CD4-positive, alpha-beta memory T cell (primary cell): Measurements from ENCODE around the gene TMIE. TPM values are rescaled to one million over a fixed set of nuclear protein-coding genes. Genes with fewer than 3 reads are reported as not detected.

Source experiments
- CTCF ChIA-PET: fragments of 350-600 bp; sonication (Branson Sonifier 250); formaldehyde crosslinking; loops from one replicate; lab custom pipeline; 2021; ENCODE audit warnings: inconsistent platforms; ENCODE audit not compliant: partially characterized antibody; lab: Charles Lee
- POLR2A ChIA-PET: fragments of 350-600 bp; sonication (Branson Sonifier 250); formaldehyde crosslinking; loops from one replicate; lab custom pipeline; 2021; ENCODE audit not compliant: partially characterized antibody; lab: Charles Lee
- DNase-seq, 5 donors: peaks; one replicate each; pipeline versions ENCODE4 v3.0.0 to v3.0.0-alpha.2; 2020 to 2022; ENCODE audit warnings: mixed read lengths in 1 of 5
- H3K27ac ChIP-seq: one replicate; pipeline ENCODE4 v1.7.0; 2013; ENCODE audit warnings: low read depth, low read length
- H3K27me3 ChIP-seq: 2 replicates; pipeline ENCODE4 v1.7.0; 2013; ENCODE audit warnings: mild to moderate bottlenecking, low read length, moderate library complexity; ENCODE audit not compliant: insufficient read depth
- H3K36me3 ChIP-seq: 2 replicates; pipeline ENCODE4 v1.7.0; 2013; ENCODE audit warnings: mild to moderate bottlenecking, low read length, moderate library complexity; ENCODE audit not compliant: insufficient read depth
- H3K4me1 ChIP-seq: 2 replicates; pipeline ENCODE4 v1.7.0; 2013; ENCODE audit warnings: mild to moderate bottlenecking, low read length, moderate library complexity; ENCODE audit not compliant: insufficient read depth
- H3K4me3 ChIP-seq, 2 donors: one replicate each; pipeline ENCODE4 v1.7.0; 2013; ENCODE audit warnings: low read length in 2 of 2, mild to moderate bottlenecking in 1 of 2
- H3K9me3 ChIP-seq, 2 donors: one replicate each; pipeline ENCODE4 v1.7.0; 2013; ENCODE audit warnings: low read length in 2 of 2, control low read depth in 1 of 2; ENCODE audit not compliant: control insufficient read depth in 1 of 2
- H3K27ac Mint-ChIP-seq, 7 donors: one replicate each; pipeline ENCODE4 v1.8.0; 2020 to 2021; ENCODE audit warnings: mixed read lengths in 7 of 7, mild to moderate bottlenecking in 6 of 7, inconsistent platforms in 3 of 7, moderate library complexity in 3 of 7
- H3K27me3 Mint-ChIP-seq, 2 donors: one replicate each; pipeline ENCODE4 v1.8.0; 2020 to 2021; ENCODE audit warnings: mixed read lengths in 2 of 2
- H3K36me3 Mint-ChIP-seq, 2 donors: one replicate each; pipeline ENCODE4 v1.8.0; 2020 to 2021; ENCODE audit warnings: mixed read lengths in 2 of 2, inconsistent platforms in 1 of 2, mild to moderate bottlenecking in 1 of 2
- H3K4me1 Mint-ChIP-seq, 4 donors: one replicate each; pipeline ENCODE4 v1.8.0; 2020 to 2021; ENCODE audit warnings: mixed read lengths in 4 of 4, mild to moderate bottlenecking in 1 of 4
- H3K4me3 Mint-ChIP-seq, 8 donors: one replicate each; pipeline ENCODE4 v1.8.0; 2020 to 2021; ENCODE audit warnings: mixed read lengths in 8 of 8, mild to moderate bottlenecking in 7 of 8, moderate library complexity in 6 of 8, inconsistent platforms in 3 of 8
- H3K9me3 Mint-ChIP-seq, 8 donors: one replicate each; pipeline ENCODE4 v1.8.0; 2020 to 2021; ENCODE audit warnings: mixed read lengths in 8 of 8, mild to moderate bottlenecking in 5 of 8, inconsistent platforms in 3 of 8, moderate library complexity in 1 of 8
- intact Hi-C: fragments of 100-400 bp; cut with micrococcal nuclease; formaldehyde crosslinking; loops from one replicate; pipeline ENCODE4 v1.15.1; 2023
- polyA plus RNA-seq, 2 donors: library from polyadenylated mRNA; unstranded; fragments of 300-500 nt; fragmentation: Illumina TruSeq; gene quantifications; one replicate each; pipeline ENCODE4 v1.2.3, GENCODE V29; 2021
- total RNA-seq, 2 experiments: library from RNA; stranded (reverse); gene quantifications; one replicate each; pipeline ENCODE4 v1.2.3, GENCODE V29; 2021

TMIE gene
- total and polyA plus RNA-seq, 4 experiments from 2014 or later, result 0.70 to 3.3 (median 2.7) TPM

DNA sequence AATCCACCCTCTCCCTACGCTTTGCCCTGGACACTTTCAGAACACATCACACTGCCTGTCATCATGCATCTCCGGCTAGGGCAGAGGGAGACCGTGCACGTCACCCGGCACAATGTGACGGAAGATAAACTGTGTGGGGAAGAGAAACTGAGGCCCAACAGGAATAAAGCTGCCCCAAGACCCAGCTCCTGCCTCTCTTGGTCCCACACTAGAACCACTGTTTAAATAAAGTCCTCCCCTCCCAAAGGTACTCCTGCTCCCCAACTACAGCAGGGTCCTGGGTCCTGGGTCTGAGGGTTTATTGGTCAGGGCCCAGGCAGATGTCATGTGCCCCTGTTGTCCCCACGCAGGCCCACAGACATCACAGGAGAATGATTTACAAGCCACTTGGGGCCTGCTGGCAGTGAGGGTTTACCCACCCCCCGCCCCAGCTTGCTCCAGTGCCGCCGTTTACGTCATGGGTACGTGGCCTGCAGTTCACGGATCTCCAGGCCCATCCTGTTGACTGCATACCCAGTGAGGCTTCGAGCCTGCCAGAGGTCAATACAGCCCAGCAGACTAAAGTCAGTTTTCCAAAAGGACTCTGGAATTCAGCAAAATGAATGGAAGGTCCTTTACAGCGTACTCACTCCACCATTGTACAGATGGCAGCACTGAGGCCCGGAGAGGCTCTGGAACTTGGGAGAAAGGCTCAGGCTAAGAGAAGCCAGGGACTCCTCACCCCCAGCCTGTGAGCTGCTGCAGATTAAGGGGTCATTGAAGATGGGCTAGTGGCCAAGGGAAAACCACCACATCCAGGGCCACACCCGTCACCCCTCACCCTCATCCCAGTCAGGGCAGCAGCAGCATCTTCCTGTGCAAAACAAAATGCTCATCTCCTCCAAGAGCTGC is 30.9 kb upstream of the TMIE start:
- H3K4me1 Mint-ChIP-seq, result peaks cover 0 to 3% (median under 1%) of the 10 kb centered on the region in 4 donors
- intact Hi-C loops, result no loop called here
- H3K4me3 ChIP-seq, result no peak overlapping the region
- no peaks in the 10 kb centered on the region for H3K4me1 ChIP-seq
- peaks cover 11% of the 10 kb centered on the region in 2 donors for H3K36me3 Mint-ChIP-seq
- ChIA-PET POLR2A (no interaction called here), CTCF (no interaction called here)
- no peaks in the 10 kb centered on the region for H3K27me3 ChIP-seq
- no peaks in the 10 kb centered on the region for H3K9me3 Mint-ChIP-seq
- H3K36me3 ChIP-seq, result no peaks in the 10 kb centered on the region
- H3K27me3 Mint-ChIP-seq, result no peaks in the 10 kb centered on the region
- no peak overlapping the region for H3K27ac ChIP-seq
- no peak for DNase-seq
- no peaks in the 10 kb centered on the region for H3K9me3 ChIP-seq
- H3K4me3 Mint-ChIP-seq, result no peak overlapping the region
- H3K27ac Mint-ChIP-seq, result peak overlapping the region in 1 of 7 donors; percentile 57

- POLR2A ChIA-PET, result no interaction called here
- Mint-ChIP-seq H3K36me3 (peaks cover 11% of the 10 kb centered on the region in 2 donors), H3K4me3 (no peak overlapping the region), H3K4me1 (peaks cover 0 to 3% (median under 1%) of the 10 kb centered on the region in 4 donors), H3K9me3 (no peaks in the 10 kb centered on the region), H3K27me3 (no peaks in the 10 kb centered on the region), H3K27ac (peak overlapping the region in 3 of 7 donors; percentile 7 to 62 (median 48))
- intact Hi-C loops, result no loop called here
- no peaks in the 10 kb centered on the region for H3K4me1 ChIP-seq
- H3K36me3 ChIP-seq, result no peaks in the 10 kb centered on the region
- no peak overlapping the region for H3K4me3 ChIP-seq
- DNase-seq, result no peak
- CTCF ChIA-PET, result interaction anchor here (1.2 kb wide), 1 partner anchor 41 kb away, joined by 3 read pairs; no protein-coding TSS in a partner anchor
- no peak overlapping the region for H3K27ac ChIP-seq
- no peaks in the 10 kb centered on the region for H3K27me3 ChIP-seq
- H3K9me3 ChIP-seq, result no peaks in the 10 kb centered on the region
Observed at GRCh38 chr3:46670891-46671427, 30.2 kb upstream of the TMIE start.

GRCh38 chr3:46671541-46672348 is 29.4 kb upstream of the TMIE start:
- Mint-ChIP-seq H3K4me1 (peaks cover 0 to 2% (median under 1%) of the 10 kb centered on the region in 4 donors), H3K36me3 (peaks cover 11% of the 10 kb centered on the region in 2 donors), H3K4me3 (no peak overlapping the region), H3K9me3 (no peaks in the 10 kb centered on the region), H3K27me3 (no peaks in the 10 kb centered on the region), H3K27ac (peak overlapping the region in 3 of 7 donors; percentile 12 to 77 (median 62))
- H3K9me3 ChIP-seq, result no peaks in the 10 kb centered on the region
- POLR2A ChIA-PET, result no interaction called here
- no peak overlapping the region for H3K27ac ChIP-seq
- H3K27me3 ChIP-seq, result no peaks in the 10 kb centered on the region
- no peaks in the 10 kb centered on the region for H3K4me1 ChIP-seq
- H3K4me3 ChIP-seq, result no peak overlapping the region
- CTCF ChIA-PET, result interaction anchor here (1.2 kb wide), 1 partner anchor 42 kb away, joined by 3 read pairs; no protein-coding TSS in a partner anchor
- no peaks in the 10 kb centered on the region for H3K36me3 ChIP-seq
- intact Hi-C loops, result no loop called here
- no peak for DNase-seq

GRCh38 chr3:46672349-46672695 is 28.9 kb upstream of the TMIE start:
- Histone ChIP-seq H3K4me1 (no peaks in the 10 kb centered on the region), H3K4me3 (no peak overlapping the region), H3K9me3 (no peaks in the 10 kb centered on the region), H3K27me3 (no peaks in the 10 kb centered on the region), H3K27ac (no peak overlapping the region), H3K36me3 (no peaks in the 10 kb centered on the region)
- Mint-ChIP-seq H3K27ac (no peak overlapping the region), H3K9me3 (no peaks in the 10 kb centered on the region), H3K27me3 (no peaks in the 10 kb centered on the region), H3K4me1 (peaks cover 0 to 2% (median 0%) of the 10 kb centered on the region in 4 donors), H3K4me3 (no peak overlapping the region), H3K36me3 (peaks cover 11% of the 10 kb centered on the region in 2 donors)
- CTCF ChIA-PET, result interaction anchor here (1.2 kb wide), 1 partner anchor 42 kb away, joined by 3 read pairs; no protein-coding TSS in a partner anchor
- intact Hi-C loops, result no loop called here
- no peak for DNase-seq
- POLR2A ChIA-PET, result no interaction called here

DNA sequence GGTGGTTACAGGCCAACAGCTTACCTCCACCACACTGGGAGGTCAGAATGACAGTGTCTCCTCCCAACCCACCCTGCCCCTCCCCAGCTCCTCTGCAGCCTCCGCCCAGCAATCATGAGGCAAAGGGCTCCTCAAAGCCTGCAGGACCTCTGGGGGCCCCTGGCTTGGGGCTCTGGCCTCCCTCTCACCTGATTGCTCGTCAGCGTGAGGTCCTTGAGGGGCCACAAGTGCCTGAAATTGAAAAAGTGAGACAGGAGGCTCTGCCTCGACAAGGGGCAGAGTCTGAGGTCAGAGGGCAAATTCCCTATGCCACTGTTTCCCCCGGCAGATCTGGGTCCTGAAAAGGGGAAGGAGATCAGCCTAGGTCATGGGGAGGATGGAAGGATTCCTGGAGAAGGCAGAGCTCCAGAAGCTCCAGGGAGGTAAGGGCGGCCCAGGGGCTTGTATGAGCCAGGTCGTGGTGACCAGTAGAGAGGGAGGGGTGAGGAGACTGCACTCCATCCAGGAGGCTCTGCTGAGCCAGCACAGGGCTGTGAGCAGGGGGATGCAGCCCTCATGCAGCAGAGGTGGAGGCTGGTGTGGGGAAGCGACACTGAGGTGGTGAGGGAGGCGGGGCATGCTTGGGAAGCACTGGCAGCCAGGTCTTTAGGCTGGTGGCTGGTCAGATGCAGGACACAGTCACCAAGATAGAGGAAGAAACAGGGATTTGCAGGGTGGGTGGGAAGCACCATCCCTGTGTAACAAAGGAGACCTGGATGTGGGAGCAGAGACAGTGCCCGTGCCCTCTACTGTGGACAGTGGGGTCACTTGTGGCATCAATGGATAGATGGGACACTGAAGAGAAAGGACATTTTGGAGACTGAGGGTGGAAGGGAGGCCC is 27.8 kb upstream of the TMIE start:
- no peaks in the 10 kb centered on the region for H3K9me3 Mint-ChIP-seq
- H3K27me3 ChIP-seq, result no peaks in the 10 kb centered on the region
- H3K4me3 ChIP-seq, result no peak overlapping the region
- H3K27ac Mint-ChIP-seq, result peak overlapping the region in 2 of 7 donors; percentile 32 to 62
- no peak for DNase-seq
- no peaks in the 10 kb centered on the region for H3K9me3 ChIP-seq
- POLR2A ChIA-PET, result no interaction called here
- no peak overlapping the region for H3K27ac ChIP-seq
- no peaks in the 10 kb centered on the region for H3K4me1 ChIP-seq
- CTCF ChIA-PET, result interaction anchor here (0.9 kb wide), 1 partner anchor 185 kb away, joined by 3 read pairs; no protein-coding TSS in a partner anchor
- H3K36me3 Mint-ChIP-seq, result peaks cover 11% of the 10 kb centered on the region in 2 donors
- no peaks in the 10 kb centered on the region for H3K27me3 Mint-ChIP-seq
- intact Hi-C loops, result no loop called here
- H3K36me3 ChIP-seq, result no peaks in the 10 kb centered on the region
- H3K4me1 Mint-ChIP-seq, result peaks cover 0 to 2% (median 0%) of the 10 kb centered on the region in 4 donors
- no peak overlapping the region for H3K4me3 Mint-ChIP-seq

DNA sequence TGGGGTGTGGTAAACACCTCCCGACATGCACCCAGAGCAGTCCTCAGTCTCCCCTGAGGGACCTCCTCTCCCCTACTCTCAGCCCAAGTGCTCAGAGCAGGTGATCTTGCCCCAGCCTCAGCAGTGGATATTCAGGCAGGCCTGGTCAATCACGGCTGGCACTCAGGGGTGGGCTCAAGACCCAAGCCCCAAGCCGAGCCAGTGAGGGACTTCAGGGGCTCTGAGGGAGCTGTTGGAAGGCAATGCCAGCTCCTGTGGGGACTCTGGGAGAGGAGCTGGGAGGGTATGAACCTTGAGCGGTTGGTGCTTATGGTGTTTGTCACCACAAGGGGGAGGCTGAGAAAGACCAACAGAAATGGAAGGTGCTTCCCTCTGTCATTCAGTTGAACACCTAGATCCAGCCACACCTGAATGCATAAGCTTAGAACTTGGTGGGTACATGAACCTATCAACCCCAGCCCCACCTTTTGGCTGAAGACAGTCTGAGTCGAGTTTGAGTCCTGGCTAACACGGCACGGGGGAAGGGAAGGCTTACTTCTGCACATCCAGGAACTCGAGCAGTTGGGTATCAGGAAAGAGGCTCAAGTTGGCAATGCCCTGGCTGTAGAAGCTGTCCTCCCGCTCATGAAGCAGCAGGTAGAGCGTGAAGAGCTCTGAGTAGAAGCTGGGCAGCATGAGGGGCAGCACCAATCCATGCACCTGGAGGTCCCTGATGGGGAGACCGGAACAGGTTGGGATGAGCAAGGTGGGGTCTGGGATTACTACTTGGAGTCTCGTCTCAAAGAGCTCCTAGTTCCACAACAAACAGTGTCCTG is 27.0 kb upstream of the TMIE start:
- ChIA-PET POLR2A (no interaction called here), CTCF (interaction anchor here (1.1 to 1.2 kb wide), 2 partner anchors 9 to 21 kb away, joined by 3 to 4 read pairs; no protein-coding TSS in a partner anchor)
- intact Hi-C loops, result no loop called here
- no peaks in the 10 kb centered on the region for H3K27me3 Mint-ChIP-seq
- no peak overlapping the region for H3K4me3 ChIP-seq
- H3K4me1 Mint-ChIP-seq, result peaks cover 0 to 2% (median 0%) of the 10 kb centered on the region in 4 donors
- no peaks in the 10 kb centered on the region for H3K9me3 ChIP-seq
- no peaks in the 10 kb centered on the region for H3K4me1 ChIP-seq
- no peaks in the 10 kb centered on the region for H3K36me3 ChIP-seq
- no peak overlapping the region for H3K27ac ChIP-seq
- no peak overlapping the region for H3K4me3 Mint-ChIP-seq
- no peaks in the 10 kb centered on the region for H3K27me3 ChIP-seq
- H3K36me3 Mint-ChIP-seq, result peaks cover 11% of the 10 kb centered on the region in 2 donors
- no peaks in the 10 kb centered on the region for H3K9me3 Mint-ChIP-seq
- no peak for DNase-seq
- H3K27ac Mint-ChIP-seq, result peak overlapping the region in 2 of 7 donors; percentile 52 to 62
